Gastrocnemius medialis (tissue), 4 donors: ENCODE measurements around the gene PNLIPRP3. TPM values are rescaled to one million over a fixed set of nuclear protein-coding genes. Genes with fewer than 3 reads are reported as not detected.

Source experiments
- ATAC-seq, 2 donors: fragments of 150-250 bp; one replicate each; pipeline ENCODE4 v1.9.1; 2016
- DNase-seq, 2 donors: peaks; one replicate each; pipeline ENCODE4 v3.0.0-alpha.2; 2019
- H3K27ac ChIP-seq, 4 donors: fragments of 200-600 bp; sonication (generic); 1 replicate in 1 of 4; 2 replicates in 3 of 4; pipeline ENCODE4 v1.5.1; 2016 to 2018; ENCODE audit warnings: mild to moderate bottlenecking in 2 of 4, moderate library complexity in 1 of 4
- H3K27me3 ChIP-seq, 3 donors: fragments of 200-600 bp; sonication (generic) in 2 of 3; 1 replicate in 1 of 3; 2 replicates in 2 of 3; pipeline versions ENCODE4 v1.5.1 to v1.6.0; 2016 to 2019; ENCODE audit warnings: mild to moderate bottlenecking in 1 of 3, moderate library complexity in 1 of 3
- H3K36me3 ChIP-seq, 2 donors: fragments of 200-600 bp; sonication (generic) in 1 of 2; one replicate each; pipeline ENCODE4 v1.5.1; 2017 to 2018
- H3K4me1 ChIP-seq, 2 donors: fragments of 200-600 bp; sonication (generic) in 1 of 2; one replicate each; pipeline ENCODE4 v1.5.1; 2016 to 2017; ENCODE audit warnings: mild to moderate bottlenecking in 2 of 2
- H3K4me3 ChIP-seq, 4 donors: fragments of 200-600 bp; sonication (generic) in 3 of 4; 1 replicate in 1 of 4; 2 replicates in 3 of 4; pipeline ENCODE4 v1.5.1; 2016 to 2019; ENCODE audit warnings: mild to moderate bottlenecking in 2 of 4
- H3K9me3 ChIP-seq, 3 donors: fragments of 200-600 bp; sonication (generic) in 2 of 3; 1 replicate in 1 of 3; 2 replicates in 2 of 3; pipeline ENCODE4 v1.5.1; 2016 to 2019
- CTCF ChIP-seq, 5 experiments: fragments of 450-650 bp in 3 of 5; fragments of 200-600 bp in 2 of 5; sonication (generic) in 2 of 5; IDR thresholded peaks in 4 of 5; conservative IDR thresholded peaks in 1 of 5; 1 replicate in 4 of 5; 2 replicates in 1 of 5; pipeline ENCODE4 v1.5.1; 2016 to 2019; ENCODE audit warnings: antibody characterized with exemption in 5 of 5, mild to moderate bottlenecking in 3 of 5, moderate library complexity in 3 of 5
- POLR2A ChIP-seq, 2 donors: fragments of 450-650 bp; IDR thresholded peaks; one replicate each; pipeline ENCODE4 v1.6.1; 2017; ENCODE audit warnings: antibody characterized with exemption in 2 of 2, mild to moderate bottlenecking in 2 of 2, moderate library complexity in 2 of 2
- in situ Hi-C, 4 donors: fragments of 200-750 bp; cut with MboI; loops; one replicate each; pipeline versions ENCODE4 v1.15.0 to v1.8.0; 2017; ENCODE audit warnings: low sequenced_read_pairs in 4 of 4
- intact Hi-C: fragments of 100-400 bp; cut with DNase I; formaldehyde crosslinking; loops from one replicate; pipeline ENCODE4 v1.15.1; 2023; ENCODE audit warnings: low total_unique reads
- total RNA-seq, 4 donors: library from RNA; depleted of rRNA; stranded (reverse); fragments of >200 nt; gene quantifications; one replicate each; pipeline versions ENCODE4 v1.1.0 to v1.2.3, GENCODE V29; 2016

PNLIPRP3 gene
- total RNA-seq, 4 donors from 2014 or later: not detected

DNA sequence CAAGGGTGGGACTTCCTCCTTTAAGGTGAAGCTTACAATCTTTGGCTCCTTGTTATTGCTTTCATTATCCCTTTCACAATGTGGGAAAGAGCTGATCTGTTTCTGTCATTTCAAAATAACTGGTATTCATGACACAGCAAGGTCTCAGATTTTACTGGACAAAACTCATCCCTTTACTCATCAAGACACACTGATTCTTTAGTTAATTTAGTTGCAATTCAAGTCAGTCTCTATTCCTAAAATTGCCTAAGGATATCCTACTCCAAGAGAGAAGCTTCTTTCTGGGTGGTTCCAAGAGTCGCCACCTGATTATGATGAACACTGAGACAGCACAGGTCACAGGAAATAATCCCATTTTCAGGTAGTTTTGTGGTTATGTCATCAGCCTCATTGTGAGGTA, 5.8 kb upstream of the PNLIPRP3 start:
- no peaks in the 10 kb centered on the region for H3K9me3 ChIP-seq
- no peak overlapping the region for H3K27ac ChIP-seq
- intact Hi-C loops: no loop called here
- DNase-seq (no peak), ATAC-seq (no peak)
- TF ChIP-seq CTCF (IDR thresholded peaks at IDR 0.05 in 4 of 5, conservative IDR thresholded peaks at IDR 0.05 in 1 of 5) (no peak), POLR2A (IDR thresholded peaks at IDR 0.05) (no peak)
- in situ Hi-C loops: no loop called here
- H3K27me3 ChIP-seq: no peaks in the 10 kb centered on the region
- H3K4me3 ChIP-seq: no peak overlapping the region
- no peaks in the 10 kb centered on the region for H3K4me1 ChIP-seq
- no peaks in the 10 kb centered on the region for H3K36me3 ChIP-seq

- Histone ChIP-seq H3K4me3 (no peak overlapping the region), H3K9me3 (no peaks in the 10 kb centered on the region), H3K4me1 (no peaks in the 10 kb centered on the region), H3K27me3 (no peaks in the 10 kb centered on the region), H3K27ac (no peak overlapping the region), H3K36me3 (no peaks in the 10 kb centered on the region)
- TF ChIP-seq CTCF (IDR thresholded peaks at IDR 0.05 in 4 of 5, conservative IDR thresholded peaks at IDR 0.05 in 1 of 5): no peak
- no peak for TF ChIP-seq POLR2A (IDR thresholded peaks at IDR 0.05)
- intact Hi-C loops (no loop called here), in situ Hi-C loops (no loop called here)
- DNase-seq: no peak
- ATAC-seq: no peak
Measured at GRCh38 chr10:116429288-116429977, 1.8 kb downstream of the PNLIPRP3 start.

DNA sequence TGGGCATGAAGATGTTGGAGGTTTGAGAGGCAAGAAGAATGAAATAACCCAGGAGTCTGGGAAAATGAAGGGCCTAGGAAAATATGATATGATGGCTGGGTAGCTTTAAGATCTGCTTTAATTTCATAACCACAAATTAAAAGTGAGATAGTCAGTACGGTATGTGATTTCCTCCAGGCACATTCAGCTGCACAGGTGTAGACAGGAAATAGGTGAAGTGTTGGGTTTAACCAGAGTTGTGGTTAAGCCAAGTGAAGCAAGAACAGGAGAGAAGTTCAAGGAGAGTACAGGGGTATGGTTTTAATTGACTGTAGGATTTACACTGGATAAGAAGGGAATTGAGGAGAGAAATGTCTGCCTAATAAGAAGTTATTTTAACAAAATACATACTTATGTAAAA, 2.6 kb downstream of the PNLIPRP3 start:
- no peaks in the 10 kb centered on the region for H3K4me1 ChIP-seq
- ATAC-seq: no peak
- no peak overlapping the region for H3K27ac ChIP-seq
- H3K4me3 ChIP-seq: no peak overlapping the region
- H3K36me3 ChIP-seq: no peaks in the 10 kb centered on the region
- H3K9me3 ChIP-seq: no peaks in the 10 kb centered on the region
- in situ Hi-C loops: no loop called here
- intact Hi-C loops: no loop called here
- no peak for DNase-seq
- TF ChIP-seq POLR2A (IDR thresholded peaks at IDR 0.05): no peak
- TF ChIP-seq CTCF (IDR thresholded peaks at IDR 0.05 in 4 of 5, conservative IDR thresholded peaks at IDR 0.05 in 1 of 5): no peak
- H3K27me3 ChIP-seq: no peaks in the 10 kb centered on the region

GRCh38 chr10:116431598-116431997, 4.0 kb downstream of the PNLIPRP3 start:
- ATAC-seq (no peak), DNase-seq (no peak)
- intact Hi-C loops: no loop called here
- no peaks in the 10 kb centered on the region for H3K9me3 ChIP-seq
- no peaks in the 10 kb centered on the region for H3K4me1 ChIP-seq
- TF ChIP-seq CTCF (IDR thresholded peaks at IDR 0.05 in 4 of 5, conservative IDR thresholded peaks at IDR 0.05 in 1 of 5) (no peak), POLR2A (IDR thresholded peaks at IDR 0.05) (no peak)
- H3K4me3 ChIP-seq: no peak overlapping the region
- no peaks in the 10 kb centered on the region for H3K36me3 ChIP-seq
- H3K27ac ChIP-seq: no peak overlapping the region
- no peaks in the 10 kb centered on the region for H3K27me3 ChIP-seq
- in situ Hi-C loops: no loop called here
